ENCODE results near the gene ADIPOQ. TPM values are rescaled to one million over a fixed set of nuclear protein-coding genes. Genes with fewer than 3 reads are reported as not detected.

The ADIPOQ gene
- total and polyA plus RNA-seq, 4 donors = 0.02 TPM; not detected in 3

DNA sequence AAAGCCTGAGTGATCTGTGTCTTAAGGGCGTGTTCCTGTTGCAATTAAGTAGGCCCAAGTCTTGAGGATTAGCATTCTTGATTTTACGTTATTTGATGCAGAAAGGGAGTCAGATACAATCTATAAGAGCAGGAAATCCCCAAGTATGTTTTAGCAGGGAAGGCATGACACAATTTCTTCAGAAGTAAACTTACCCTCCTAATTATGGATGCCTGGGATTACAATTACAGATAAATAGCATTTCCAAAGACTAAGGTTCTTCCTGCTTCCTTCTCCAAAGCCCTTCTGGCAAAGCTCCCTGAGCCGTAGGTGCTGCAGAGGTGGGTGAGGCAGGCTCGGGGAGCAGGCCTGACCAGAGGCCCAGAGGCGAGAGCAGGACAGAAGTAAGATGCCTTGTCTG is 52.9 kb downstream of the ADIPOQ start:
- no peak overlapping the region for H3K9ac ChIP-seq (ENCODE audit: low read depth in 1 of 2, low read length in 2 of 2)
- H3K4me3 ChIP-seq (ENCODE audit: low read depth in 1 of 3, low read length in 3 of 3) = no peak overlapping the region
- WGBS = 93% methylated on average over 5 of the region's 5 CpGs
- H3K4me1 ChIP-seq (ENCODE audit: control insufficient read depth in 4 of 4, insufficient read depth in 4 of 4, low read length in 3 of 4) = no peaks in the 10 kb centered on the region
- H3K27ac ChIP-seq (ENCODE audit: low read depth in 1 of 2, low read length in 2 of 2) = no peak overlapping the region
- TF ChIP-seq, protein P1, sequence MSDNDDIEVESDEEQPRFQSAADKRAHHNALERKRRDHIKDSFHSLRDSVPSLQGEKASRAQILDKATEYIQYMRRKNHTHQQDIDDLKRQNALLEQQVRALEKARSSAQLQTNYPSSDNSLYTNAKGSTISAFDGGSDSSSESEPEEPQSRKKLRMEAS (IDR thresholded peaks at IDR 0.05) = no peak
- no peak for TF ChIP-seq HNF4A (conservative IDR thresholded peaks at IDR 0.05)
- TF ChIP-seq FOXA2 (IDR thresholded peaks at IDR 0.05) = no peak
- no peak for TF ChIP-seq RAD21 (IDR thresholded peaks at IDR 0.05)
- no peak for TF ChIP-seq TAF1 (conservative IDR thresholded peaks at IDR 0.05)
- TF ChIP-seq, protein P2, sequence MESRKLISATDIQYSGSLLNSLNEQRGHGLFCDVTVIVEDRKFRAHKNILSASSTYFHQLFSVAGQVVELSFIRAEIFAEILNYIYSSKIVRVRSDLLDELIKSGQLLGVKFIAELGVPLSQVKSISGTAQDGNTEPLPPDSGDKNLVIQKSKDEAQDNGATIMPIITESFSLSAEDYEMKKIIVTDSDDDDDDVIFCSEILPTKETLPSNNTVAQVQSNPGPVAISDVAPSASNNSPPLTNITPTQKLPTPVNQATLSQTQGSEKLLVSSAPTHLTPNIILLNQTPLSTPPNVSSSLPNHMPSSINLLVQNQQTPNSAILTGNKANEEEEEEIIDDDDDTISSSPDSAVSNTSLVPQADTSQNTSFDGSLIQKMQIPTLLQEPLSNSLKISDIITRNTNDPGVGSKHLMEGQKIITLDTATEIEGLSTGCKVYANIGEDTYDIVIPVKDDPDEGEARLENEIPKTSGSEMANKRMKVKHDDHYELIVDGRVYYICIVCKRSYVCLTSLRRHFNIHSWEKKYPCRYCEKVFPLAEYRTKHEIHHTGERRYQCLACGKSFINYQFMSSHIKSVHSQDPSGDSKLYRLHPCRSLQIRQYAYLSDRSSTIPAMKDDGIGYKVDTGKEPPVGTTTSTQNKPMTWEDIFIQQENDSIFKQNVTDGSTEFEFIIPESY (IDR thresholded peaks at IDR 0.05) = no peak
- H3K36me3 ChIP-seq (ENCODE audit: control insufficient read depth in 4 of 4, insufficient read depth in 3 of 4, low read depth in 1 of 4, low read length in 3 of 4) = no peaks in the 10 kb centered on the region
- no peaks in the 10 kb centered on the region for H3K9me3 ChIP-seq (ENCODE audit: control insufficient read depth in 4 of 4, low read length in 3 of 4)
- no peaks in the 10 kb centered on the region for H3K27me3 ChIP-seq (ENCODE audit: control insufficient read depth in 4 of 4, insufficient read depth in 4 of 4, low read length in 3 of 4)
- no peak for DNase-seq (ENCODE audit: low spot score)

DNA sequence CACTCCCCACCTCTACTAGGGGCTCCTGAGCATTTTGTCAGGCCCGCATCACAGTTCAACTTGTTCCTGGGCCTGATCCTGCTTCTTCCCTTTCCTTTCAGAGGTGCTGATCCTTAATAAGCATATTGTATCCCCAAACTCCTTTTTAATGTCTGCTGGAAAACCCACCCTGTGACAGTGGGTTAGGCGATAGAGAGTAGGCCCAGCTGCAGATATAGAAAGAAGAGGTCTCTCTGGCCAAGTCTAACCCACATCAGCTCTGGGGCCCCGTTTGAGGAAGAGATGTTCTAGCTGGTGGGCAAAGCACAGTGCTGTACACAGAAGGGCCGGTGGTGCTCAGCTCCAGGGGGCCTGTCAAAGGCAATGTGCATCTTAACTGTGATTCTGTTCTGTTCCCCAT is 53.5 kb downstream of the ADIPOQ start:
- H3K27ac ChIP-seq (ENCODE audit: low read depth in 1 of 2, low read length in 2 of 2) = no peak overlapping the region
- no peaks in the 10 kb centered on the region for H3K9me3 ChIP-seq (ENCODE audit: control insufficient read depth in 4 of 4, low read length in 3 of 4)
- no peaks in the 10 kb centered on the region for H3K36me3 ChIP-seq (ENCODE audit: control insufficient read depth in 4 of 4, insufficient read depth in 3 of 4, low read depth in 1 of 4, low read length in 3 of 4)
- no peak overlapping the region for H3K9ac ChIP-seq (ENCODE audit: low read depth in 1 of 2, low read length in 2 of 2)
- WGBS = 97% methylated on average over 4 of the region's 4 CpGs
- DNase-seq (ENCODE audit: low spot score) = no peak
- no peaks in the 10 kb centered on the region for H3K4me1 ChIP-seq (ENCODE audit: control insufficient read depth in 4 of 4, insufficient read depth in 4 of 4, low read length in 3 of 4)
- H3K4me3 ChIP-seq (ENCODE audit: low read depth in 1 of 3, low read length in 3 of 3) = no peak overlapping the region
- no peaks in the 10 kb centered on the region for H3K27me3 ChIP-seq (ENCODE audit: control insufficient read depth in 4 of 4, insufficient read depth in 4 of 4, low read length in 3 of 4)
- no peak for TF ChIP-seq YY1 (IDR thresholded peaks at IDR 0.05)
- TF ChIP-seq, protein P3, sequence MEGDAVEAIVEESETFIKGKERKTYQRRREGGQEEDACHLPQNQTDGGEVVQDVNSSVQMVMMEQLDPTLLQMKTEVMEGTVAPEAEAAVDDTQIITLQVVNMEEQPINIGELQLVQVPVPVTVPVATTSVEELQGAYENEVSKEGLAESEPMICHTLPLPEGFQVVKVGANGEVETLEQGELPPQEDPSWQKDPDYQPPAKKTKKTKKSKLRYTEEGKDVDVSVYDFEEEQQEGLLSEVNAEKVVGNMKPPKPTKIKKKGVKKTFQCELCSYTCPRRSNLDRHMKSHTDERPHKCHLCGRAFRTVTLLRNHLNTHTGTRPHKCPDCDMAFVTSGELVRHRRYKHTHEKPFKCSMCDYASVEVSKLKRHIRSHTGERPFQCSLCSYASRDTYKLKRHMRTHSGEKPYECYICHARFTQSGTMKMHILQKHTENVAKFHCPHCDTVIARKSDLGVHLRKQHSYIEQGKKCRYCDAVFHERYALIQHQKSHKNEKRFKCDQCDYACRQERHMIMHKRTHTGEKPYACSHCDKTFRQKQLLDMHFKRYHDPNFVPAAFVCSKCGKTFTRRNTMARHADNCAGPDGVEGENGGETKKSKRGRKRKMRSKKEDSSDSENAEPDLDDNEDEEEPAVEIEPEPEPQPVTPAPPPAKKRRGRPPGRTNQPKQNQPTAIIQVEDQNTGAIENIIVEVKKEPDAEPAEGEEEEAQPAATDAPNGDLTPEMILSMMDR (IDR thresholded peaks at IDR 0.05; ENCODE audit: low read depth, low read length, missing input control) = no peak
- TF ChIP-seq TAF1 (conservative IDR thresholded peaks at IDR 0.05) = no peak
- TF ChIP-seq RAD21 (IDR thresholded peaks at IDR 0.05) = no peak
- no peak for TF ChIP-seq GABPA (IDR thresholded peaks at IDR 0.05 in 1 of 2, conservative IDR thresholded peaks at IDR 0.05 in 1 of 2)
- TF ChIP-seq, protein P1 (IDR thresholded peaks at IDR 0.05) = no peak
- TF ChIP-seq RXRA (IDR thresholded peaks at IDR 0.05) = no peak
- TF ChIP-seq, protein P4, sequence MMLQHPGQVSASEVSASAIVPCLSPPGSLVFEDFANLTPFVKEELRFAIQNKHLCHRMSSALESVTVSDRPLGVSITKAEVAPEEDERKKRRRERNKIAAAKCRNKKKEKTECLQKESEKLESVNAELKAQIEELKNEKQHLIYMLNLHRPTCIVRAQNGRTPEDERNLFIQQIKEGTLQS (IDR thresholded peaks at IDR 0.05) = no peak
- no peak for TF ChIP-seq FOXA1 (IDR thresholded peaks at IDR 0.05)
- no peak for TF ChIP-seq FOXA2 (IDR thresholded peaks at IDR 0.05)
- TF ChIP-seq, protein P2 (IDR thresholded peaks at IDR 0.05) = no peak
- no peak for TF ChIP-seq SP1 (IDR thresholded peaks at IDR 0.05)
- TF ChIP-seq, protein P5, sequence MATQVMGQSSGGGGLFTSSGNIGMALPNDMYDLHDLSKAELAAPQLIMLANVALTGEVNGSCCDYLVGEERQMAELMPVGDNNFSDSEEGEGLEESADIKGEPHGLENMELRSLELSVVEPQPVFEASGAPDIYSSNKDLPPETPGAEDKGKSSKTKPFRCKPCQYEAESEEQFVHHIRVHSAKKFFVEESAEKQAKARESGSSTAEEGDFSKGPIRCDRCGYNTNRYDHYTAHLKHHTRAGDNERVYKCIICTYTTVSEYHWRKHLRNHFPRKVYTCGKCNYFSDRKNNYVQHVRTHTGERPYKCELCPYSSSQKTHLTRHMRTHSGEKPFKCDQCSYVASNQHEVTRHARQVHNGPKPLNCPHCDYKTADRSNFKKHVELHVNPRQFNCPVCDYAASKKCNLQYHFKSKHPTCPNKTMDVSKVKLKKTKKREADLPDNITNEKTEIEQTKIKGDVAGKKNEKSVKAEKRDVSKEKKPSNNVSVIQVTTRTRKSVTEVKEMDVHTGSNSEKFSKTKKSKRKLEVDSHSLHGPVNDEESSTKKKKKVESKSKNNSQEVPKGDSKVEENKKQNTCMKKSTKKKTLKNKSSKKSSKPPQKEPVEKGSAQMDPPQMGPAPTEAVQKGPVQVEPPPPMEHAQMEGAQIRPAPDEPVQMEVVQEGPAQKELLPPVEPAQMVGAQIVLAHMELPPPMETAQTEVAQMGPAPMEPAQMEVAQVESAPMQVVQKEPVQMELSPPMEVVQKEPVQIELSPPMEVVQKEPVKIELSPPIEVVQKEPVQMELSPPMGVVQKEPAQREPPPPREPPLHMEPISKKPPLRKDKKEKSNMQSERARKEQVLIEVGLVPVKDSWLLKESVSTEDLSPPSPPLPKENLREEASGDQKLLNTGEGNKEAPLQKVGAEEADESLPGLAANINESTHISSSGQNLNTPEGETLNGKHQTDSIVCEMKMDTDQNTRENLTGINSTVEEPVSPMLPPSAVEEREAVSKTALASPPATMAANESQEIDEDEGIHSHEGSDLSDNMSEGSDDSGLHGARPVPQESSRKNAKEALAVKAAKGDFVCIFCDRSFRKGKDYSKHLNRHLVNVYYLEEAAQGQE (IDR thresholded peaks at IDR 0.05) = no peak
- TF ChIP-seq HNF4A (conservative IDR thresholded peaks at IDR 0.05) = no peak
- TF ChIP-seq NR2F2 (IDR thresholded peaks at IDR 0.05) = no peak
- TF ChIP-seq HNF4G (IDR thresholded peaks at IDR 0.05) = no peak
- no peak for TF ChIP-seq JUND (IDR thresholded peaks at IDR 0.05)
- TF ChIP-seq EGR1 (IDR thresholded peaks at IDR 0.05; ENCODE audit: low read depth in 2 of 2) = no peak

All from liver (tissue), 9 donors.